HG02678 (cell line): ENCODE results near the gene MGARP.
"Not testable (repeated sequence)": the region's sequence is repeated elsewhere in the genome, so short reads cannot be mapped to it uniquely, and the experiment has no call there.

Source experiments
- ATAC-seq: cut with Tn5 transposase; IDR thresholded peaks from one replicate; pipeline ENCODE4 v1.9.1; 2021; ENCODE audit warnings: mild to moderate bottlenecking, moderate library complexity; ENCODE audit not compliant: unreplicated experiment

The MGARP gene

DNA sequence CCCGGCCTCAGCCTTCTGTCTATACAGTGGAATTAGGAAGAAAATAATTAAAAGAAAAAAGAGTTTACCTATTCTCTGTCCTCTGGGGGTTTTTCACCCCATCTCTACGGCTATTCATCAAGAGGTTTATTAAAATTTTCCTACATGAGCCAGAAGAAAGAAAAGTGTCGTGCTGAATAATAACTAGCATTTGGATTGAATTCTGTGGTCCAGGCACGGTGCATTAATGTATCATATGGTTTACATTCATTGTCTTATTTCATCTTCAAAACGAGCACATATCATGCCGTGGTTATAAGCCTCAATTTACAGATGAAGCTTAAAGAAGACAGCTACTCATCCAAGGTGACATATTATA, 15.9 kb upstream of the MGARP start:
- ATAC-seq, result no peak

- ATAC-seq, result peak; percentile 91
These were observed 15.3 kb upstream of the MGARP start for GRCh38 chr4:139295206-139295941.

GRCh38 chr4:139286186-139286698, 6.2 kb upstream of the MGARP start:
- ATAC-seq, result no peak

DNA sequence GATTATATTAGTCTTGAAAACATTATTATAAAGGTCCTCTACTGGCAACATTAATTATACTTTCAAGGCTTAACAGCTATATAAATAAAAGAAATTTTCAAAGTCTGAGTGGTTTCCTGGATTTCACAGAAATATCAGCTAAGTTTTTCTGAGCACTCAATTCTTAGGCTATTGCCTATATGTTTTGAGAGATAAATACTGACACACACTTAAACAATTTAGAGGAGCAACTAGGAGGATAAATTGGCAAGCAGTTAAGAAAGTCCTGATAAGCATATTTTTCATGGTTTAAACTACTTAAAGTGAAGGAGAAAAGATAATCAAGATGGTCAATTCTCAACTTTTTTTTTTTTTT, 2.7 kb upstream of the MGARP start:
- ATAC-seq, result no peak

GRCh38 chr4:139282065-139282720, 2.2 kb upstream of the MGARP start:
- ATAC-seq, result no peak

- ATAC-seq, result no peak
These were observed 889 bp downstream of the MGARP start for GRCh38 chr4:139278912-139279759.

GRCh38 chr4:139278485-139278884, 1.5 kb downstream of the MGARP start:
- no peak for ATAC-seq

- ATAC-seq, result no peak
These were observed 4.7 kb downstream of the MGARP start for GRCh38 chr4:139275281-139275735.

GRCh38 chr4:139274790-139275189, 5.2 kb downstream of the MGARP start:
- ATAC-seq, result no peak

DNA sequence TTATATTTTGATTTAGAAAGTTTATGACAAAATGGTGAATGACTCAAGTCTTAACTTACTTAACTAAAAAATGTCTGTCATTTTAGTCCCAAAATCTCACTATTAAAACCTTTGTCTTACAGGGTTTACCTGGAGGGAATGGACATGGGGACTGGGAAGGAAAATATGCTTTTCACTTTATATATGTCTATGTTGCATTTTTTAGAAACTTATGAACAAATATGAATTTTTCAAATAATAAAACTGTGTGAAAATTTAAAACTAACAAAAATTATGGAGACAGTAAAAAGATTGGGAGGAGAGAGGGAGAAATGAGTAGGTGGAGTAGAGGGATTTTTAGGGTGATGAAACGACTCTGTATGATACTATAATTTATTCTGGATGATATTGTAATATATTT, 6.2 kb downstream of the MGARP start:
- ATAC-seq, result no peak

DNA sequence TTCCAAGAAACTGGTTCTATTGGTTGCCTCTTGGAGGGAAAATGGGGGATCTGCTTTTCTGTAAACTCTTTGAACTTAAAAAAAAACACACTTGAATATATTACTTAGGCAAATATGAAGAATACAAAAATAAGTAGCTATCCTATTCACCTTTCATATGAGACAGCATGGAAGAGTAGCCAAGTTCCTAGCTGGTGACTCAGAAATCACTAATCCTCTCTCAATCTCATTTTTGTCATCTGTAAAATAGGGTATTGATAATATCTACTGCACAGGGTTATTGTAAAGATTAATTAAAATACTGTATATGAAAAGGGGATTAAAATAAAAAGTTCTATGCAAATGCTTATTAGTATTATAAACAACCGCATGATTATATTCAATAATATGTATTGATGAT, 12.7 kb downstream of the MGARP start:
- ATAC-seq, result no peak

GRCh38 chr4:139266583-139267257, 13.3 kb downstream of the MGARP start:
- peak; percentile 97 for ATAC-seq

DNA sequence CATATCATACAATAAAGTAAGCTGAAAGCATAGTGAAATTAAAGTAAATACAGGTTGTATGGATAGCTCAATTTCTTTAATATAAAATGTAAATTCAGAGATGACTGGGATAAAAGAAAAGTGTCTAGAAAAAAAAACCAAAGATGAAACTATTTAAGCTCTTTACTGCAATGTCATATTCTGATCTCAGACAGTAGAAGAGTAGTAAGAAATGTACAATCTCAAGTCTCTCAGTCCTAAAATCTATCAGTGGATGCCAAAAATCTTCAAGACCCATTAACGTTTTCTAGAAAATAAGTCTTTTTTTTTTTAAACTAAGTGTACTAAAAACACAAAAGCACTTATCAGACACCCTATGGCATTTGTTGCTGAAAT, 13.8 kb downstream of the MGARP start:
- no peak for ATAC-seq

- ATAC-seq, result no peak
These were observed 14.4 kb downstream of the MGARP start for GRCh38 chr4:139265654-139266053.

- ATAC-seq, result no peak
These were observed 23.7 kb downstream of the MGARP start for GRCh38 chr4:139256349-139256748.

- not testable (repeated sequence) for ATAC-seq
These were observed 24.4 kb downstream of the MGARP start for GRCh38 chr4:139255581-139255980.

- ATAC-seq, result no peak
These were observed 26.3 kb downstream of the MGARP start for GRCh38 chr4:139253713-139254112.

DNA sequence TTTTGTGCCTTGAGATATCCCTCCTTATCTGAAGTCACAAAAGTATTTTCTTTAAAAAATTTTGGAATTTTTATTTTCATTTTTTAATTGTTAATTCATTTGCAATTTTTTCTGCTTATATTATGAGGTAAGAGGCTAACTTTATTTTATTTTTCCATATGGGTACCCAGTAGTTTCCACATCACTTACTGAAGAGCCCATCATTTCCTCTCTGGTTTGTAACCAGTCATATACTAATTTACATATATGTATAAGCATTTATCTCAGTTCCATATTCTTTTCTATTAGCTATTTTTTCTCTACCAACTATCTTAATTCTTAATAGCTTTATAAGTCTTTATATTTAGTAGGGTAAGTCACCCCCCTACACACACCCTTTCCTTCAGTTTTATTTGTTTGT, 27.0 kb downstream of the MGARP start:
- no peak for ATAC-seq

DNA sequence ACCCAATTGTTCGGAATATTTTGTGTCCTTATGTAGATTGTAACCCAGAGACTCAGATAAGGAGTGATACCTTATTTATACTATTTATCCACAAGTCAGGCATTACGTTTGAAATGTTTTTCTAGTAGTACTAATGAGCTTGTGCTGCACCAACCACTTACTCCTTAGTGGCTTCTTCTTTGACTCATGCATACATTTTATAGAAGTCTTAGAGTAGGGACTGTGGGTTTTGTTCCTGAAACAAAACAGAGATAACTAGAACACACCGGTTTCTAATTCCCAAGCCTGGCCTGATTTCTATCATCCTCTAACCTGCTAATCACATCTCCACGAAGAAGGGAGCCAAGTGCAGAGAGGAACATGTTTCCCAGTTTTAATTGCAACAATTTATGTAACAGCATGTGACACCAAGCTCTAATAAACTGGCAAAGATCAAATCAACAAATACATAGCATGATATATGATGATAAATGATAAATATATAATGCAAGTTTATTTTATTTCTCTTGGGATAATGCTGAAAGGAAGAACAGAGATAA, 32.3 kb downstream of the MGARP start:
- ATAC-seq, result no peak

DNA sequence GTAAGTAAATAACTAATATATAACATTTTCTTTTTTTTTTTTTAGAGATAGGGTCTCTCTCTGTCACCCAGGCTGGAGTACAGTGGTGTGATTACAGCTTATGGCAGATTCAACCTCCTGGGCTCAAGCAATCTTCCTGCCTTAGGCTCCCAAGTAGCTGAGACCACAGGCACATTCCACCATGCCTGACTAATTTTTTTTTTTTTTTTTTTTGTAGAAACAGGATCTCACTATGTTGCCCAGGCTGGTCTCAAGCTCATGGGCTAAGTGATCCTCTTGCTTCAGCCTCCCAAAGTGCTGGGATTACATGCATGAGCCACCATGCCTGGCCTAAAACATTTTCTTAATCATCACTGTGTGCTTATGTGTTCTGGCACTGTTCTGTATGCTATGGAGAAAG, 32.8 kb downstream of the MGARP start:
- ATAC-seq, result no peak

DNA sequence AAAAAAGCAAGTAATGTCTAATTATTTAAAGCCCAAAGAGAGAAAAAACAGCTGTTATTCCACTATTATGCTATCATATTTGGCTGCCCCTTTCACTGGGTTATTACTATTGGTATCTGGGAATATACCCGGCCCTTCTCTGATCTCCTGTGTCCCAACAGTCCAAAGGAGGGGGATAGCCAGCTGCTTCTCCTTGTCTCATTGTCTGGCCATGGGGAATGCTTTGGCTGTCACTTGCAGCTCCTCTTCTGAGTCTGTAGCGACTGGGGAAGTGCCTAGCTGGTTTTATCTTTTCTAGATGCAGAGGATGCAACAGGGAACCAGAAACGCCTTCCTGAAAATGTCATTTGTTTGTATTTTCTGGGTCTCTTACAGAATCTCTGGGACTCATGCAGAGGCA, 33.9 kb downstream of the MGARP start:
- no peak for ATAC-seq
